GM18526 (cell line): ENCODE results near the gene SLC25A44.

Experiments used
- POLR2A ChIP-seq: IDR thresholded peaks from 3 replicates; pipeline ENCODE4 v1.6.1; 2011; ENCODE audit not compliant: insufficient read length; ENCODE audit errors: extremely low read depth

SLC25A44 gene

GRCh38 chr1:156193208-156193487 is 756 bp upstream of the SLC25A44 start:
- no peak for TF ChIP-seq POLR2A

- TF ChIP-seq POLR2A = no peak
These were observed 372 bp downstream of the SLC25A44 start for GRCh38 chr1:156194300-156194652.

DNA sequence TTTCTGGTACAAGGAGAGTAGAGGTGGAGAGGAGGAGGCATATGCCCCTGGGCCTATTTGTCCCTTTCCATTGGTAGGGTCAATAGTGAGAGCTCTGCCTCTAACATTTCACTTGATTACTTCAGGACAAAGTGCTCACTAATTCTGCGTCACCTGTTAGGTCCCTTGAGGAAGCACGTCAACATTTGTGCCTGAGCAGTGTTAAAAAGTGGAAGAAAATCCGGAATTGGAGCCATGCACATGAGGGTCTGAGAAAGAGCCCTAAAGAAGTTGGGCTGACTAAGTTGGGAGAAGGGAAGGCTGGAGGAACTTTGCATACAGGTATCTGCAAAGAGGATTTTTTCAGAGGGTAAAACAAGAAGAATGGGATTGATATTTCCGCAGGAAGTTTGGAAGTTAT is 1.9 kb downstream of the SLC25A44 start:
- no peak for TF ChIP-seq POLR2A

GRCh38 chr1:156196445-156196844 is 2.5 kb downstream of the SLC25A44 start:
- no peak for TF ChIP-seq POLR2A

DNA sequence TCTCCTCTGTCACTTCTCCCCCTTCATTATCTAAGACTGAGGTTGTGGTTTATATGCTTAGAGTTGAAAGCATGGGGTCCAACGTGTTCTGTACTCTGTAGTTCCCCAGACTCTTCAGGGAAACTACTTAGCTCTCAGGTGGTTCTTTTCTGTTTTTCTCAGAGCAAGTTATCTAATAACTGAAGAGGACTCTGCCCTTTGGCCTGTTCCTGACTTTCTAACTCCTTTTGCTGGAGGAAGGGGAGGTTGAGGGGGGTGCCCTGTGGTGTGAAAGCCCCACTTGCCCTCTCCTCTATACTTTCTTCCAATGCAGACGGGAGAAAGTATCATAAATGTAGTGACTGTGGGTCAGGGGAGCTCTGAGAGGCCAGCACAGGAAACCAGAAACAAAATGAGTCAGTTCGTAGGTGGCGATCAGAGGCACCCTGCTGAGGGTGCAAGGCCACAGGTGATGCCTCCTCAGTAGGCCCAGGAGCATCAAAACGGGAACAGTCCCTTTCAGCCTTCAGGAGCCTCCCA is 5.0 kb downstream of the SLC25A44 start:
- no peak for TF ChIP-seq POLR2A

DNA sequence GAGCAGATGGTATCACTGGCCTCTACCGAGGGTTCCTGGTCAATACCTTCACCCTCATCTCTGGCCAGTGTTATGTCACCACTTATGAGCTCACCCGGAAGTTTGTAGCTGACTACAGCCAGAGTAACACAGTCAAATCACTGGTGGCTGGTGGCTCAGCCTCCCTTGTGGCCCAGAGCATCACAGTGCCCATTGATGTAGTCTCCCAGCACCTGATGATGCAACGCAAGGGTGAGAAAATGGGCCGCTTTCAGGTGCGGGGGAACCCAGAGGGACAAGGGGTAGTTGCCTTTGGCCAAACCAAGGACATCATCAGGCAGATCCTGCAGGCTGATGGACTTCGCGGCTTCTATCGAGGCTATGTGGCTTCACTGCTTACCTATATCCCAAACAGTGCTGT is 6.1 kb downstream of the SLC25A44 start:
- TF ChIP-seq POLR2A = no peak

DNA sequence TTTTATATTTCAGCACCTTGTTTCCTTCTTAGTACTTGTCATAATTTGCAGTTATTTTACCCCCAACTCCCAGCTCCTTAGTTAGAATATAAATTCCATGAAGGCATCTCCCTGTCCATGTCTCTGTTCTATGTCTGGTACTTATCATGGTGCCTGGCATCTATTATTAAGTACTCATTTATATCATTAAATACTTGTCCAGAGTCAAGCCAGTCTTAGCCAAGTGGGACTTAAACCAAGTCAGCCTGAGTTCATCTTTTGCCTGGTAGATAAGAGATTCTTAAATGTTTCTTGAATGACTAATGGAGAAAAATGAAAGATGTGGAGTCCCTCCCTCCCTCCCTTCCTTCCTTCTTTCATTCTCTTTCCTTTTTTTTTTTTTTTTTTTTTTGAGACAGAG is 9.4 kb downstream of the SLC25A44 start:
- TF ChIP-seq POLR2A = no peak

DNA sequence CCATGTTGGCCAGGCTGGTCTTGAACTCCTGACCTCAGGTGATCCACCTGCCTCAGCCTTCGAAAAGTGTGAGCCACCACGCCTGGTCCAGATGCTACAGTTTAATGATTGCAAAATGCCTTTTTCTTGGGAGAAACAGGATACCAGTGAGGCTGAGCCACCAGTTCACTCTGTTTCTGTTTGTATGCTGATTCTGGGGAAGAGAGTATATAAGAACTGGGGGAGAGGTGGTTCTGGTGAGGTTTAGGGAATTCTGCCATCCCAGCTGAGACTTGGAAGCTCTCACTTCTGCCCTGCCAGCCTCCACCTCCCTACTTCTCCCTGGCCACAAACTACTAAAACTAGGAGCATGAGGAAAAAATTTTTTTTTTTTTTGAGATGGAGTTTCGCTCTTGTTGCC is 10.8 kb downstream of the SLC25A44 start:
- no peak for TF ChIP-seq POLR2A

DNA sequence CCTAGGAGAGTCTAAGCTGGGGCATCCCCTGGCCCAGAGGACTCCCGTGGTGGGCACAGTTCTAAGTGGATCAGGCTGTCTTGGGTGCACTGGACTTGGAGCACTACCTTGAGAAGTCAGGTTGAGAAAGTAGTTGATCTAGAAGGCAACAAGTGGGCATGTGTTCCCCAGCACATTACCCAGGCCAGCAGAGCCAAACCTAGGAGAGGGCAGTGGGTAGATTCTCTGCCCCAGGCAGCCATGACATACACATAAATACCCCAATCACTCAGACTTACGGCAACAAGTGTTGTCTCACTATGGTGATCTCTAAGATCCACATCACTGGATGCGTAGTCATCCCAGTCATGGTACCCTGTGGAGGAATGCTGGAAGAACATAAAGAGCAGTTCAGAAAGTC is 17.3 kb downstream of the SLC25A44 start:
- TF ChIP-seq POLR2A = no peak

GRCh38 chr1:156212130-156212529 is 18.2 kb downstream of the SLC25A44 start:
- TF ChIP-seq POLR2A = no peak

- TF ChIP-seq POLR2A = peak; percentile 89
These were observed 19.1 kb downstream of the SLC25A44 start, which contains the start of gene PMF1 for GRCh38 chr1:156212833-156213643. Gene PMF1 (plus strand): TSS chr1:156213007. CDS start chr1:156213016, 9 bp downstream.

GRCh38 chr1:156213644-156213966 is 19.7 kb downstream of the SLC25A44 start:
- TF ChIP-seq POLR2A = no peak

DNA sequence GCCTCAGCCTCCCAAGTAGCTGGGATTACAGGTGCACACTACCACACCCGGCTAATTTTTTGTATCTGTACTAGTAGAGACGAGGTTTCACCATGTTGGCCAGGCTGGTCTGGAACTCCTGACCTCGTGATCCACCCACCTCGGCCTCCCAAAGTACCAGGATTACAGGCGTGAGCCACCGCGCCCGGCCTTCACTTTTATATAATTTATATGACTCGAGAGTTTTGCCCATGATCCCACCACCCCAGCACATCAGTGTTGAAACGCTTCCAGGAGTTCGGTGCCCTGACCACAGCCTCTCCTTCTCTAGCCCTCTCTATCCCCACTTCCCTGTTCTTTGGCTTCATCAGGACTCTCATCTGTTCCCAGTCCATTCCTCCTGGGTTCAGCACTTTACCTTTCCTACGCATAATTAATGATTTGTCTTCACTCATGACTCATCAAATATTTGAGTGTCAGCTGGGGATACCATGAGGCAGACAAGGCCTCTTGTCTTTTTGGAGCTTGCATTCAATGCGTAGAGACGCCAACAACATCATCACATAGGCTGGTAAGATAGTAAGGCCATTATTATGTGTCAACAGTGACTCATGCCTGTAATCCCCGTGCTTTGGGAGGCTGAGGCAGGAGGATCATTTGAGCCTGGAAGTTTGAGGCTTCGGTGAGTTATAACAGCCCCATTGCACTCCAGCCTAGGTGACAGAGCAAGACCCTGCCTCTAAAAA is 20.3 kb downstream of the SLC25A44 start:
- TF ChIP-seq POLR2A = no peak

GRCh38 chr1:156217871-156218270 is 24.0 kb downstream of the SLC25A44 start:
- no peak for TF ChIP-seq POLR2A

DNA sequence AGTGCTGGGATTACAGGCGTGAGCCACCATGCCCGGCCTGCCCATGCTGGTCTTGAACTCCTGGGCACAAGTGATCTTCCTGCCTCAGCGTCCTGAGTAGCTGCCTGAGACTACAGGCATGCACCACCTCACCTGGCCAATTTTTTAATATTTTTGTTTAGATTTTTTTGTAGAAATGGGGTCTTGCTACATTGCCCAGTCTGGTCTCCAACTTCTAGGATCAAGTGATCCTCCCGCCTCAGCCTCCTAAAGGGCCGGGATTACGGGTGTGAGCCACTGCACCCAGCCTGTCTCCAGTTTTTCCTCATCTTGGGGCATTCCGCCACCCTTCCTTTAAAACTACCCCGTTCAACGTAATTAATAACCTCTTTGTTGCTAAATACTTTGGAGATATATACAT is 26.3 kb downstream of the SLC25A44 start:
- no peak for TF ChIP-seq POLR2A

DNA sequence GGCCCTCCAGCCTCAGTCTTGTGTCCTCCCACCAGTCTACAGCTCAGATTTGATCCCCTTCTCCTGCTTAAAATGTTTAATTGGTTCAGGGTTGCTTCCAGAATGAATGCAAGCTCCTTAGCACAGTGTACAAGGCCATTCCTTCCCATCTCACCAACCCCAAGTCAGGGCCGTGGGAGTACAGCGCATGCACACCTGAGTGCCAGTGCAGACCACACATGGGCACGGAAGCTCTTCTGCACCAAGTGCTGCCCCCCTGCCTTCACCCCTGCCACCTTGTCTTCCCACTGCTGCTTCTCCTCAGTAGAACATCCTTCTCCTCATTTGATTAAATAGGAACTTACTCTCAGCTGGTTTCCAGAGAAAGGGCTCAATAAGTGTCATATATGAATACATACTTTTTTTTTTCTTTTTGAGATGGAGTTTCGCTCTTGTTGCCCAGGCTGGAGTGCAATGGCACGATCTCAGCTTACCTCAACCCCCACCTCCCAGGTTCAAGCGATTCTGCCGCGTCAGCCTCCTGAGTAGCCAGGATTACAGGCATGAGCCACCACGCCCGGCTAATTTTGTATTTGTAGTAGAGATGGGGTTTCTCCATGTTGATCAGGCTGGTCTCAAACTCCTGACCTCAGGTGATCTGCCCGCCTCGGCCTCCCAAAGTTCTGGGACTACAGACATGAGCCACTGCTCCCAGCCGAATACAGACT is 28.2 kb downstream of the SLC25A44 start:
- TF ChIP-seq POLR2A = no peak
